ENCODE measurements around the gene ARHGEF37. TPM values are rescaled to one million over a fixed set of nuclear protein-coding genes. Genes with fewer than 3 reads are reported as not detected.

Gene ARHGEF37
- total RNA-seq, 5 donors from 2014 or later (not counting 1 experiment from before 2014, with no cell fraction given): 0.07 to 1.0 (median 0.59) TPM; not detected in 1

- ChIA-PET POLR2A (interaction anchor here in 1 of 2 donors (0.7 kb wide), 1 partner anchor 18 kb away, joined by 4 read pairs; no protein-coding TSS in a partner anchor), CTCF (no interaction called here)
- WGBS (ENCODE audit: insufficient coverage): 97% methylated on average over 3 of the region's 4 CpGs
- H3K9me3 Mint-ChIP-seq: no peaks in the 10 kb centered on the region
- Histone ChIP-seq H3K4me3 (ENCODE audit: control insufficient read depth in 1 of 2, extremely low read depth in 1 of 2, low read length in 1 of 2) (no peak overlapping the region), H3K27me3 (replicated peaks in 1 of 2; ENCODE audit: control insufficient read depth in 2 of 2, extremely low read depth in 1 of 2, insufficient read depth in 2 of 2, low read length in 1 of 2) (no peaks in the 10 kb centered on the region), H3K9me3 (no peaks in the 10 kb centered on the region), H3K27ac (ENCODE audit: low read length) (no peak overlapping the region), H3K36me3 (ENCODE audit: control insufficient read depth in 2 of 2, extremely low read depth in 1 of 2, insufficient read depth in 1 of 2, low read length in 1 of 2) (no peaks in the 10 kb centered on the region), H3K4me1 (ENCODE audit: control insufficient read depth in 1 of 2, extremely low read depth in 1 of 2, insufficient read depth in 2 of 2, low read length in 2 of 2) (peaks cover 5 to 13% of the 10 kb centered on the region in 2 experiments)
- no peak overlapping the region for H3K4me3 Mint-ChIP-seq
- no peaks in the 10 kb centered on the region for H3K27me3 Mint-ChIP-seq
- DNase-seq (no peak), ATAC-seq (replicated peaks in 1 of 4) (no peak)
- H3K36me3 Mint-ChIP-seq: no peaks in the 10 kb centered on the region
- H3K4me1 Mint-ChIP-seq: peaks cover 0 to 12% (median 10%) of the 10 kb centered on the region in 3 donors
- no peak overlapping the region for H3K27ac Mint-ChIP-seq
Observed at GRCh38 chr5:149572576-149573231, 8.6 kb upstream of the ARHGEF37 start.

DNA sequence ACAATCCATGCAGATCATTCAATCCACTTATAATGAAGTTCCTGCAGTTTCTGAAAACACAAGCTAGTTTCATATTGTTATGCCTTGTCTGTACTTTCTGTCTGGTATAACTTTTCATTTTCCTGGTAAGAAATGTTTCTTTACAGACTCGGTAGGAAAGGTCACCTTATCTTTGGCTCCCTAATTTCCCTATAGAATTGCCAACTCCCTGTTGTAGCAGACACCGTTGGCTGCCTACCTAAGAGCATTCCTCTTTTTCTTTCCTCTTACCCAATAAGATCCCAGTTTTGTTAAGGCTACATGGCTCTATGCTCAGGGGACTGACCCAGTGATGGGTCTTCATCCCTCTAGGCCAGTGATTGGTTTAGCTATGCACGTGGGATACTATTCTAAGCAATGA lies 6.2 kb upstream of the ARHGEF37 start:
- ChIA-PET POLR2A (interaction anchor here in 1 of 2 donors (0.6 to 0.7 kb wide), 2 partner anchors 432 to 1192 kb away, joined by 3 to 7 read pairs; no protein-coding TSS in a partner anchor), CTCF (no interaction called here)
- peaks cover 0 to 12% (median 10%) of the 10 kb centered on the region in 3 donors for H3K4me1 Mint-ChIP-seq
- H3K27ac ChIP-seq (ENCODE audit: low read length): no peak overlapping the region
- ATAC-seq (replicated peaks in 1 of 4) (no peak), DNase-seq (no peak)
- H3K36me3 Mint-ChIP-seq: no peaks in the 10 kb centered on the region
- no peak overlapping the region for H3K4me3 ChIP-seq (ENCODE audit: control insufficient read depth in 1 of 2, extremely low read depth in 1 of 2, low read length in 1 of 2)
- no peak overlapping the region for H3K4me3 Mint-ChIP-seq
- H3K36me3 ChIP-seq (ENCODE audit: control insufficient read depth in 2 of 2, extremely low read depth in 1 of 2, insufficient read depth in 1 of 2, low read length in 1 of 2): no peaks in the 10 kb centered on the region
- peaks cover 0 to 4% of the 10 kb centered on the region in 2 donors for H3K27me3 Mint-ChIP-seq
- no peaks in the 10 kb centered on the region for H3K9me3 Mint-ChIP-seq
- H3K4me1 ChIP-seq (ENCODE audit: control insufficient read depth in 1 of 2, extremely low read depth in 1 of 2, insufficient read depth in 2 of 2, low read length in 2 of 2): peaks cover 5 to 13% of the 10 kb centered on the region in 2 experiments
- no CpG with 5 or more reads among the region's 3 CpGs for WGBS (ENCODE audit: insufficient coverage)
- H3K9me3 ChIP-seq: no peaks in the 10 kb centered on the region
- H3K27ac Mint-ChIP-seq: no peak overlapping the region
- H3K27me3 ChIP-seq (replicated peaks in 1 of 2; ENCODE audit: control insufficient read depth in 2 of 2, extremely low read depth in 1 of 2, insufficient read depth in 2 of 2, low read length in 1 of 2): no peaks in the 10 kb centered on the region

GRCh38 chr5:149576021-149576420 lies 5.3 kb upstream of the ARHGEF37 start:
- CTCF ChIA-PET: interaction anchor here in 1 of 2 donors (0.6 to 0.7 kb wide), 2 partner anchors 130 to 134 kb away, joined by 3 to 6 read pairs; no protein-coding TSS in a partner anchor

DNA sequence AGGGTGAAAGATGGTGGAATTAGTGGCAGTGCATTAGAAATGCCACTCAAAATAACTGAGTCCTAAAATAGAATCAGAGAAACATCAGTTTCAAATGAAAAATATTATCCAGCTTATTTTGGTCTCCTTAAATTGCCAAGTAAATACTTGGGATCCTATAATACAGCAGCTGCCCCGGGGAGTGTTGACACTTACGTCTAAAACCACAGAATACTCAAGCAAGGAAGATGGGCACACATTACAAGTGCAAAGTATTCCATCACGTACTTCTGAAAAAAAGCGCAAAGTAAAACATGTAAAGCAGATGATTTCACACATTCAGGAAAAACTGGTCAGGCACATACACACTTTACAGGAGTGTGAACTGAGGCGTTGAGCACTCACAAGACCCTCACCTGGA lies 2.4 kb upstream of the ARHGEF37 start:
- DNase-seq (no peak), ATAC-seq (replicated peaks in 1 of 4) (no peak)
- H3K4me3 Mint-ChIP-seq: no peak overlapping the region
- peaks cover 0 to 14% of the 10 kb centered on the region in 2 donors for H3K27me3 Mint-ChIP-seq
- H3K9me3 Mint-ChIP-seq: no peaks in the 10 kb centered on the region
- Histone ChIP-seq H3K27ac (ENCODE audit: low read length) (no peak overlapping the region), H3K4me3 (ENCODE audit: control insufficient read depth in 1 of 2, extremely low read depth in 1 of 2, low read length in 1 of 2) (no peak overlapping the region), H3K36me3 (ENCODE audit: control insufficient read depth in 2 of 2, extremely low read depth in 1 of 2, insufficient read depth in 1 of 2, low read length in 1 of 2) (no peaks in the 10 kb centered on the region), H3K9me3 (no peaks in the 10 kb centered on the region), H3K27me3 (replicated peaks in 1 of 2; ENCODE audit: control insufficient read depth in 2 of 2, extremely low read depth in 1 of 2, insufficient read depth in 2 of 2, low read length in 1 of 2) (peaks cover 0 to 9% of the 10 kb centered on the region in 2 experiments), H3K4me1 (ENCODE audit: control insufficient read depth in 1 of 2, extremely low read depth in 1 of 2, insufficient read depth in 2 of 2, low read length in 2 of 2) (peaks cover 9 to 22% of the 10 kb centered on the region in 2 experiments)
- peaks cover 5 to 23% (median 22%) of the 10 kb centered on the region in 3 donors for H3K4me1 Mint-ChIP-seq
- CTCF ChIA-PET: interaction anchor here in 1 of 2 donors (0.6 kb wide), 2 partner anchors 105 to 122 kb away, joined by 3 to 6 read pairs; no protein-coding TSS in a partner anchor
- 97% methylated on average over 4 of the region's 5 CpGs for WGBS (ENCODE audit: insufficient coverage)
- no peaks in the 10 kb centered on the region for H3K36me3 Mint-ChIP-seq
- POLR2A ChIA-PET: no interaction called here
- no peak overlapping the region for H3K27ac Mint-ChIP-seq

More at GRCh38 chr5:149576021-149576420, 5.3 kb upstream of the ARHGEF37 start:
- H3K4me3 ChIP-seq (ENCODE audit: control insufficient read depth in 1 of 2, extremely low read depth in 1 of 2, low read length in 1 of 2): no peak overlapping the region
- ATAC-seq (replicated peaks in 1 of 4): peak; percentile 43 to 88 (median 79)
- peaks cover 5 to 19% (median 17%) of the 10 kb centered on the region in 3 donors for H3K4me1 Mint-ChIP-seq
- peak overlapping the region; percentile 67 to 85 for H3K27ac Mint-ChIP-seq
- H3K27me3 Mint-ChIP-seq: peaks cover 0 to 9% of the 10 kb centered on the region in 2 donors
- H3K4me3 Mint-ChIP-seq: no peak overlapping the region
- no peaks in the 10 kb centered on the region for H3K9me3 ChIP-seq
- no peaks in the 10 kb centered on the region for H3K36me3 Mint-ChIP-seq
- no CpG with 5 or more reads among the region's 3 CpGs for whole genome bisulfite sequencing (ENCODE audit: insufficient coverage)
- H3K36me3 ChIP-seq (ENCODE audit: control insufficient read depth in 2 of 2, extremely low read depth in 1 of 2, insufficient read depth in 1 of 2, low read length in 1 of 2): no peaks in the 10 kb centered on the region
- peaks cover 0 to 3% of the 10 kb centered on the region in 2 experiments for H3K27me3 ChIP-seq (replicated peaks in 1 of 2; ENCODE audit: control insufficient read depth in 2 of 2, extremely low read depth in 1 of 2, insufficient read depth in 2 of 2, low read length in 1 of 2)
- POLR2A ChIA-PET: interaction anchor here in 1 of 2 donors (0.6 kb wide), 1 partner anchor 266 kb away, joined by 3 read pairs; no protein-coding TSS in a partner anchor
- no peaks in the 10 kb centered on the region for H3K9me3 Mint-ChIP-seq
- H3K27ac ChIP-seq (ENCODE audit: low read length): peak overlapping the region; percentile 40
- peaks cover 5 to 16% of the 10 kb centered on the region in 2 experiments for H3K4me1 ChIP-seq (ENCODE audit: control insufficient read depth in 1 of 2, extremely low read depth in 1 of 2, insufficient read depth in 2 of 2, low read length in 2 of 2)
- DNase-seq: peak in 3 of 35 experiments; percentile 5 to 54 (median 7)

DNA sequence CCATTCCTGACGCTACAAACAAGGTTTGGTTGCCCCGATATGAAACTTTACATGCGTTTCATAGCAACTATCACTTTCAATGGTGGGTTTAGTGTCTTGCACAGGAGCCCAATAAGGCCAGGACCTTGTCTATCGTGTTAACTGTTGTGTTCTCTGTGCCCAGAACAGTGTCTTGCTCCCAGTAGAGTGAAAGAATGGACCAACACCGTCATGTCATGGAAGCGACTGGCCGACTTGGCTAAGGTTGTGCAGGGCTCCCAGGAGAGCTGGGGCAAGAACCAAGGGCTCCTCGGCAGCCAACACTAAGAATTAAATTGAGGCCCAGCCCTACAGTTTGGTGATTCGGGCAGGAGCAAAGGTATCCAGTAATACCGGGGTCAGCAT lies 498 bp upstream of the ARHGEF37 start:
- Mint-ChIP-seq H3K27me3 (peaks cover 0 to 14% of the 10 kb centered on the region in 2 donors), H3K36me3 (no peaks in the 10 kb centered on the region), H3K27ac (no peak overlapping the region), H3K9me3 (no peaks in the 10 kb centered on the region), H3K4me1 (peaks cover 5 to 22% (median 21%) of the 10 kb centered on the region in 3 donors), H3K4me3 (peak overlapping the region; percentile 73 to 83 (median 73))
- Histone ChIP-seq H3K27me3 (replicated peaks in 1 of 2; ENCODE audit: control insufficient read depth in 2 of 2, extremely low read depth in 1 of 2, insufficient read depth in 2 of 2, low read length in 1 of 2) (peaks cover 0 to 9% of the 10 kb centered on the region in 2 experiments), H3K4me1 (ENCODE audit: control insufficient read depth in 1 of 2, extremely low read depth in 1 of 2, insufficient read depth in 2 of 2, low read length in 2 of 2) (peaks cover 7 to 19% of the 10 kb centered on the region in 2 experiments), H3K9me3 (no peaks in the 10 kb centered on the region), H3K27ac (ENCODE audit: low read length) (no peak overlapping the region), H3K36me3 (ENCODE audit: control insufficient read depth in 2 of 2, extremely low read depth in 1 of 2, insufficient read depth in 1 of 2, low read length in 1 of 2) (no peaks in the 10 kb centered on the region), H3K4me3 (ENCODE audit: control insufficient read depth in 1 of 2, extremely low read depth in 1 of 2, low read length in 1 of 2) (peak overlapping the region; percentile 53 to 64)
- ATAC-seq (replicated peaks in 1 of 4) (peak; percentile 6 to 28 (median 24)), DNase-seq (no peak)
- WGBS (ENCODE audit: insufficient coverage): 60% methylated on average over 10 of the region's 10 CpGs
- ChIA-PET CTCF (interaction anchor here in 1 of 2 donors (0.6 to 1.4 kb wide), 2 partner anchors 15 to 1661 kb away, joined by 3 read pairs; no protein-coding TSS in a partner anchor), POLR2A (no interaction called here)

- ATAC-seq (replicated peaks in 1 of 4) (no peak), DNase-seq (no peak)
- Histone ChIP-seq H3K27me3 (replicated peaks in 1 of 2; ENCODE audit: control insufficient read depth in 2 of 2, extremely low read depth in 1 of 2, insufficient read depth in 2 of 2, low read length in 1 of 2) (peaks cover 0 to 9% of the 10 kb centered on the region in 2 experiments), H3K27ac (ENCODE audit: low read length) (no peak overlapping the region), H3K4me3 (ENCODE audit: control insufficient read depth in 1 of 2, extremely low read depth in 1 of 2, low read length in 1 of 2) (peak overlapping the region in 1 of 2 donors; percentile 64), H3K4me1 (ENCODE audit: control insufficient read depth in 1 of 2, extremely low read depth in 1 of 2, insufficient read depth in 2 of 2, low read length in 2 of 2) (peaks cover 4 to 10% of the 10 kb centered on the region in 2 experiments), H3K36me3 (ENCODE audit: control insufficient read depth in 2 of 2, extremely low read depth in 1 of 2, insufficient read depth in 1 of 2, low read length in 1 of 2) (no peaks in the 10 kb centered on the region), H3K9me3 (no peaks in the 10 kb centered on the region)
- Mint-ChIP-seq H3K27ac (no peak overlapping the region), H3K36me3 (no peaks in the 10 kb centered on the region), H3K9me3 (no peaks in the 10 kb centered on the region), H3K4me1 (peaks cover 5 to 12% (median 11%) of the 10 kb centered on the region in 3 donors), H3K27me3 (peaks cover 0 to 14% of the 10 kb centered on the region in 2 donors), H3K4me3 (peak overlapping the region; percentile 60 to 83 (median 74))
- CTCF ChIA-PET: no interaction called here
- POLR2A ChIA-PET: interaction anchor here in 1 of 2 donors (0.6 kb wide), 1 partner anchor 32 kb away, joined by 4 read pairs; no protein-coding TSS in a partner anchor
- WGBS (ENCODE audit: insufficient coverage): 93% methylated on average over 6 of the region's 9 CpGs
Observed at GRCh38 chr5:149581931-149582768, 852 bp downstream of the ARHGEF37 start.
